ENCODE data around the gene PPP1R12B. TPM values are rescaled to one million over a fixed set of nuclear protein-coding genes. Genes with fewer than 3 reads are reported as not detected.
A peak's percentile ranks its signal among the peaks of the same experiment; 100 is the strongest.
"Not testable (repeated sequence)": the region's sequence is repeated elsewhere in the genome, so short reads cannot be mapped to it uniquely, and the experiment has no call there.

Gene PPP1R12B
- total RNA-seq, 2 donors from 2014 or later = 21.6 to 26.0 TPM

DNA sequence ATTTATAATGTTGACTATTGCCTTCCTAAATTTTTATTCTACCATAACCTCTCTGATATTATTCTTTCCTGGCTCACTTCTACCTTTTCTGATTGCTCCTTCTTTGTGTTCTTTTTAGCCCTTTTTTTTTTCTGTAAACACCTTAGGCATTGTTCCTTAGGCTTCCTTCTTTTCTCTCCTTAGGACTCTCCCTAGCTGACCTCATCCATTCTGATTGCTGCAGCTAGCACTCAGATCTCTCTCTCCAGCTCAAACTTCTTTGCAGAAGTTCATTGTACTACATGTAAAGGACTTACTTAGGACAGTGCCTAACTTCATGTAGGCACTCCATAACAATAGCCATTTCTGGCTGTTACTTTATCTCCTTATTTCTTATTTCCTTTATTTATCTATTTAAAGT is 117.8 kb downstream of the PPP1R12B start:
- H3K36me3 Mint-ChIP-seq (ENCODE audit: low read depth); H3K4me1 Mint-ChIP-seq; H3K27ac Mint-ChIP-seq; H3K4me3 Mint-ChIP-seq; ATAC-seq (replicated peaks); H3K27me3 Mint-ChIP-seq; H3K9me3 Mint-ChIP-seq: not testable (repeated sequence)

DNA sequence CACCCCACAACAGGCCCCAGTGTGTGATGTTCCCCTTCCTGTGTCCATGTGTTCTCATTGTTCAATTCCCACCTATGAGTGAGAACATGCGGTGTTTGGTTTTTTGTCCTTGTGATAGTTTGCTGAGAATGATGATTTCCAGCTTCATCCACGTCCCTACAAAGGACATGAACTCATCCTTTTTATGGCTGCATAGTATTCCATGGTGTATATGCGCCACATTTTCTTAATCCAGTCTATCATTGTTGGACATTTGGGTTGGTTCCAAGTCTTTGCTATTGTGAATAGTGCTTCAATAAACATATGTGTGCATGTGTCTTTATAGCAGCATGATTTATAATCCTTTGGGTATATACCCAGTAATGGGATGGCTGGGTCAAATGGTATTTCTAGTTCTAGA is 118.9 kb downstream of the PPP1R12B start:
- H3K36me3 Mint-ChIP-seq (ENCODE audit: low read depth) = peaks cover 13% of the 10 kb centered on the region
- not testable (repeated sequence) for H3K4me1 Mint-ChIP-seq; ATAC-seq (replicated peaks); H3K4me3 Mint-ChIP-seq; H3K27me3 Mint-ChIP-seq; H3K9me3 Mint-ChIP-seq; H3K27ac Mint-ChIP-seq

DNA sequence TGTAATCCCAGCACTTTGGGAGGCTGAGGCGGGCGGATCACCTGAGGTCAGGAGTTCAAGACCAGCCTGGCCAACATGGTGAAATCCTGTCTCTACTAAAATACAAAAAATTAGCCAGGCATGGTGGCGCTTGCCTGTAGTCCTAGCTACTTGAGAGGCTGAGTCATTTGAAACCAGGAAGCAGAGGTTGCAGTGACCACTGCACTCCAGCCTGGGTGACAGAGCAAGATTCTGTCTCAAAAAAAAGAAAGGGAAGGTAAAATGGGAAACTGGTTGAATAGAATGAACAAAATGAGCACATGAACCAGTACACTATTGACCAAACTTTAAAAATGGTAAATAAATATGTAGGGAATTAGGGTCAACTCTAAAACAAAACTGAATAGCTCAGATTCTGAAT is 120.2 kb downstream of the PPP1R12B start:
- peaks cover 19% of the 10 kb centered on the region for H3K36me3 Mint-ChIP-seq (ENCODE audit: low read depth)
- H3K4me3 Mint-ChIP-seq, H3K9me3 Mint-ChIP-seq: not testable (repeated sequence)

DNA sequence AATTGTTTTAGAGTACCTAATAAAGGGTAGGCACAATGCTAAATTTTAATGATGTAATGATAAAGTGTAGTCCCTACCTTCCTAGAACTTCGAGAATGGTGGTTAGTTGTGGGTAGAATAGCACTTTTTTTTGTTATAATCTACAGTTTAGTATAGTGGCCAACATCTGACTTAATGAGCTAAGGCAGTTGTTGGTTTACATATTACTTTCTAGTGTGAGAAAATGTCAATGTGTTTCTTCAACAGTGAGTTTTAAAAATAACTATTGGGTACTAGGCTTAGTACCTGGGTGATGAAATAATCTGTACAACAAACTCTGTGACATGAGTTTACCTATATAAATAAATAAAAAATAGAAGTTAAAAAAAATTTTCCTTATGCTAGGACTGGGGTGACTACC is 120.6 kb downstream of the PPP1R12B start:
- H3K4me3 Mint-ChIP-seq; H3K27me3 Mint-ChIP-seq; H3K4me1 Mint-ChIP-seq; H3K9me3 Mint-ChIP-seq; ATAC-seq (replicated peaks); H3K27ac Mint-ChIP-seq: not testable (repeated sequence)
- peaks cover 19% of the 10 kb centered on the region for H3K36me3 Mint-ChIP-seq (ENCODE audit: low read depth)

More for the DNA sequence above, 120.2 kb downstream of the PPP1R12B start:
- not testable (repeated sequence) for H3K4me1 Mint-ChIP-seq; H3K27me3 Mint-ChIP-seq; ATAC-seq (replicated peaks); H3K27ac Mint-ChIP-seq

DNA sequence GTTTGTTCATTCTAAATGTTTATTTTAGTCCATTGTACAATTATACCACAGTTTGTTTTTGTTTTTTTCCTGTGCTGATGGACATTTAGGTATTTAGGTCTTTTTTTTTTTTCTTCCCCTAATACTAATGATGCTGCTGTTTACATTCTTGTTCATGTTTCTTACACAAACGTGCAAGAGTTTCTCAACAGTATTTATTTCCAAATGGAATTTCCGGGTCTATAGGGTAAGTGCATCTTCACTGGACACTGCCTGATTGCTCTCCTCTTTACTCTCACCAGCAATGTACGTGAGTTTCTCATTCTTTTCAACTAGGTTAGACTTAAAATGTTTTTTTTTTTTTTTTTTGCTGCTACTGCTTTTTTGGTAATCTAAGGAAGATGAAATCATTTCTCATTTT is 122.7 kb downstream of the PPP1R12B start:
- no peaks in the 10 kb centered on the region for H3K9me3 Mint-ChIP-seq
- no peak overlapping the region for H3K4me3 Mint-ChIP-seq
- H3K27me3 Mint-ChIP-seq = no peaks in the 10 kb centered on the region
- peaks cover 19% of the 10 kb centered on the region for H3K36me3 Mint-ChIP-seq (ENCODE audit: low read depth)
- no peak overlapping the region for H3K27ac Mint-ChIP-seq
- ATAC-seq (replicated peaks) = no peak
- H3K4me1 Mint-ChIP-seq = peaks cover 3% of the 10 kb centered on the region

DNA sequence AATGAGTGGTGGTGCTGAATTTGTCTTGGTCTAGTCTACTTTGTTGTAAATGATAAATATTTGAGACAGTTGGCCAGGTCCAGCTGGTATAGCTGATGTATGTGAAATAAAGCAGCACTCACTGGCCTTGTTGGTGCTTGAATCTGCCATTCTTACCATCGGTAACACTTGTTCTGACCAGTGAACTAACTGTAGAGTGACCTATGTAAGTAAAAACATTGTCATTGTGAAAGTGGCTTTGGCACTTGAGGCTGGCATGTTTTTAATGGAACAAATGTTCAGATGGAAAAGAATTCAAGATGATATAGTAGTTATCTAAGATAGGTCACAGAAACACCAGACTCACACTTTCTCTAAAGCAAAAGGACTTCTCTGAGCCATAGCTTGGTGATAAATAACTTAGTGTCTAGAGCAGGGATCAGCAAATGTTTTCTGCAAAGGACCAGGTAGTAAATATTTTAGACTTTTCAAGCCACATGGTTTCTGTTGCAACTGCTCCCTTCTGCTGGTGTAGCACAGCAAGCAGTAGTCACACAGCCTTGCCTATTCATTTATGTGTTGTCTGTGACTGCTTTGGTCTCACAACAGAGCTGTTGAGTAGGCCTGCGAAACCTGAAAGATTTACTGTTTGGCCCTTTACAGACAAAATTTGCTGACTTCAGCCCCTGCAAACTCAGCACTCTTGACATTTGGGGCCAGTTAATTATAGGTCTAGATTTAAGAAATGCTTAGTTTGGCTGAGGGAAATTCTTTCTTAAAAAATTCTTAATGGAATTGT is 124.0 kb downstream of the PPP1R12B start:
- not testable (repeated sequence) for H3K4me1 Mint-ChIP-seq; H3K4me3 Mint-ChIP-seq; H3K27ac Mint-ChIP-seq; H3K9me3 Mint-ChIP-seq; ATAC-seq (replicated peaks); H3K27me3 Mint-ChIP-seq
- peaks cover 19% of the 10 kb centered on the region for H3K36me3 Mint-ChIP-seq (ENCODE audit: low read depth)

DNA sequence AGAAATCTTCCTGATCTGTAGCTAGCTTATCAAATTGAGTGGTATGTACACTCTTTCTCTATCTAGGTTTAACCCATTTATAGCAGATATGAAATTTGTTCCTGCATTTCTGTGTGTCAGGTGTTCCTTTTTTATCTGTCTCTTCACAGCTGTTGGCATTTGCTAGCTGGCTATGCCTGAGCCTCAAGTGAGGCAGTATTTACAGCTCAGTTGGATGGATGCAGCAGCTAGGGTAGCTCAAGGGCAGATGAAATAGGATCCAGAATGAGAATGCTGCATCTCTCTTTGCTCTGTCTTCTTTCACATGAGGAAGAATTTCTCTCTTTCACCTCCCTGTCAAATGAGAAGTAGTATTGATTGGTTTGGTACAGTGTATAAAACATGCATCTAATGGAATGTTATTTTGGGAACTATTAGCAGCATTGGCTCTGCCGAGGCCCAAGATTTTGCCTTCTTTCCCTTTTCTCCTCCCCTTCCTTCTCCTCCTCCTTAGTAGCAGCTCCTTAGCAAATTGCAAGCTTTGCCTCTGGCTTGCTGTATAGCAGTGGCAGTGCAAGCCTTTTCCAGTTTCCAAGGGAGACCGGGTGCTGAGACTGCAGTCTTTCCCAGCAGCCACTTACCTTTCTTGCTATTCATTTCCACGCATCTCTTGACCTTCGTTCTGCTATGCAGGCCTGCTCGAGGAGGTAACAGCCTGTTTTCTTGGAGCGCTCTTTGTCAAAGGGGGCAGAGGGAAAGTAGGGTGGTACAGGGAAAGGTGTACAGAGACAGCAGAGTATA is 125.0 kb downstream of the PPP1R12B start:
- not testable (repeated sequence) for H3K27me3 Mint-ChIP-seq; H3K27ac Mint-ChIP-seq; H3K9me3 Mint-ChIP-seq; H3K4me3 Mint-ChIP-seq; H3K4me1 Mint-ChIP-seq; ATAC-seq (replicated peaks)
- H3K36me3 Mint-ChIP-seq (ENCODE audit: low read depth) = peaks cover 19% of the 10 kb centered on the region

DNA sequence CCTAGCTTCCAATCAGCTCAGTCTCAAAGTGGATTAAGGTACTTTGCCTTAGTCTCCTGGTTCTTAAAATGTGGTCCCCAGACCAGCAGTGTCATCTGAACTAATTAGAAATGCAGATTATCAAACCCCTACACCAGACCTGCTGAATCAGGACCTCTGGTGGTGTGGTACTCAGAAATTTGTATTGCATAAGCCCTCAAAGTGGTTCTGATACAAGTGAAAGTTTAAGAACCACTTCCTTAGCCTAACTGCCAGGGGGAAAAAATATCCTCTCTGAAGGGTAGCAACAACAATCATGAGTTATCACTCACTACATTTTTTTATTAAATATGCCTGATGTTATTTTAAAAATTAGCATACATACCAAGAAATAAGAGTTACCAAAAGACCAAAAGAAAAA is 131.2 kb downstream of the PPP1R12B start:
- H3K27me3 Mint-ChIP-seq; H3K4me3 Mint-ChIP-seq; H3K36me3 Mint-ChIP-seq (ENCODE audit: low read depth); ATAC-seq (replicated peaks); H3K9me3 Mint-ChIP-seq; H3K27ac Mint-ChIP-seq: not testable (repeated sequence)
- peaks cover 14% of the 10 kb centered on the region for H3K4me1 Mint-ChIP-seq

DNA sequence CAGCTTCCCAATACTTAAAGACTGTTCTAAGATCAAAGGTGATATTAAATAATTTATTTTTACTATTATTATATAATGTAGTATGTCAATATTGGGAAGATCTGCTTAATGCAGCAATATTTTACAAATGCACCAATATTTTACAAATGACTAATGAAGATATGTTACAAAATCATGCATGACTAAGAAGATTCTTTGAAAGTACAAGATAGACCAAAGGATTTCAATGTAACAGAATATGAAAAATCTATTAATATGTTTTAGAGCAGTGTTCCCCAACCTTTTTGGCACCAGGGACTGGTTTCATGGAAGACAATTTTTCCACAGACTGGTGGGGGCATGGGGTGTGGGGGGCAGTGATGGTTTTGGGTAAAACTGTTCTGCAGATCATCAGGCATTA is 132.1 kb downstream of the PPP1R12B start:
- not testable (repeated sequence) for H3K36me3 Mint-ChIP-seq (ENCODE audit: low read depth); H3K9me3 Mint-ChIP-seq; H3K27me3 Mint-ChIP-seq; H3K27ac Mint-ChIP-seq; ATAC-seq (replicated peaks); H3K4me3 Mint-ChIP-seq
- peaks cover 19% of the 10 kb centered on the region for H3K4me1 Mint-ChIP-seq

DNA sequence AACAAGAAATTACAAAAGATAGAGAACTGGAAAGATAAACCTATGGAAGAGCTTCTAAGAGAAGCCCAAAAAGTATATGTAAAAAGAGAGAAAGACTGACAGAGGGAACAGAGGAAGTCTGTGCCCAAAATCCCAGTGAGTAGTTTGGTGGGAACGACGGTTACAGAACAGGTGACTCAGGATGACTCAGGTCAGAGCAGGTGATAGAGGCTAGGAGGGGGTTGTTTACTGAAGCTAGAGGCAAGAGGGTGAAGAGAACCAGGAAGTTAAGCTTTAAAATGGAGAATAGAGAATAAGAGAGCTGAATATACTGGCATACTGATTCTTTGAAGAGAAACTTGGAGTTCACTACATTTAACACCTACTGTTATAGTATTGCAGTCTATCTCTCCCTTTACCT is 134.9 kb downstream of the PPP1R12B start:
- peak; percentile 31 for ATAC-seq (replicated peaks)
- H3K27ac Mint-ChIP-seq = peak overlapping the region; percentile 53
- not testable (repeated sequence) for H3K4me3 Mint-ChIP-seq; H3K9me3 Mint-ChIP-seq; H3K27me3 Mint-ChIP-seq; H3K36me3 Mint-ChIP-seq (ENCODE audit: low read depth)
- peaks cover 24% of the 10 kb centered on the region for H3K4me1 Mint-ChIP-seq

DNA sequence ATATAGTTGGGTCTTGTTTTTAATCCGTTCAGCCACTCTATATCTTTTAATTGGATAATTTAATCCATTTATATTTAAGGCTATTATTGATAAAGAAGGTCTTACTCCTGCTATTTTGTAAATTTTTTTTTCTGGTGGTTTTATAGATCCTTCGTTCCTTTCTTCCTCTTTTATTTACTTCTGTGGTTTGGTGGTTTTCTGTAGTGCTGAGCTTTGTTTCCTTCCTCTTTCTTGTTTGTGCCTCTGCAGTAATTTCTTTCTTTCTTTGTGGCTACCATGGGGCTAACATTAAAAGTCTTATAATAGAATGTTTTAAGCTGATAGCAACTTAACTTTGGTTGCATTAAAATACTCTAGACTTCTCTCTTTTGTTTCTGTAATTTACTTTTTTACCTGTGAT is 135.5 kb downstream of the PPP1R12B start:
- Mint-ChIP-seq H3K4me3 (peak overlapping the region; percentile 25), H3K36me3 (ENCODE audit: low read depth) (peaks cover 11% of the 10 kb centered on the region), H3K4me1 (peaks cover 26% of the 10 kb centered on the region), H3K27ac (peak overlapping the region; percentile 53)
- not testable (repeated sequence) for H3K27me3 Mint-ChIP-seq; ATAC-seq (replicated peaks); H3K9me3 Mint-ChIP-seq

DNA sequence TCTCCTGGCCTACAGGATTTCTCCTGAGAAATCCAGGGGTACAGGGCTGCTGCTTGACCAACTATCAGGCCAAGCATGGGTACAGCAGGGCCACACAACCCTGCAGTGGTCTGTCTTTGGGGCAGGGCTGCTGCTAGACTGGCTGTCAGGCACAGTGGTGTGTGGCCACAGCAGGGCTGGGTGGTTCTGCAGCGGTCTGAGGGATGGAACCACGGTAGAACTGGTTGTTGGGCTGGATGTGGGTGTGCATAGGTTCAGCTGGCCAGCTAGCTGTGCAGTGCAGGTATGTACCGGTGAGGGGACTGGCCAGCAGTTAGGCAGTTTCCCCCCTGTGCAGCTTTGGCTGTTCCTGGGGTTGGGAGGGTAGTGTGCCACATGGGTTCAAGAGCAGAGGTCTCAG is 136.3 kb downstream of the PPP1R12B start:
- not testable (repeated sequence) for H3K27ac Mint-ChIP-seq; H3K27me3 Mint-ChIP-seq; H3K4me3 Mint-ChIP-seq; H3K9me3 Mint-ChIP-seq; ATAC-seq (replicated peaks)
- Mint-ChIP-seq H3K36me3 (ENCODE audit: low read depth) (peaks cover 19% of the 10 kb centered on the region), H3K4me1 (peaks cover 26% of the 10 kb centered on the region)

DNA sequence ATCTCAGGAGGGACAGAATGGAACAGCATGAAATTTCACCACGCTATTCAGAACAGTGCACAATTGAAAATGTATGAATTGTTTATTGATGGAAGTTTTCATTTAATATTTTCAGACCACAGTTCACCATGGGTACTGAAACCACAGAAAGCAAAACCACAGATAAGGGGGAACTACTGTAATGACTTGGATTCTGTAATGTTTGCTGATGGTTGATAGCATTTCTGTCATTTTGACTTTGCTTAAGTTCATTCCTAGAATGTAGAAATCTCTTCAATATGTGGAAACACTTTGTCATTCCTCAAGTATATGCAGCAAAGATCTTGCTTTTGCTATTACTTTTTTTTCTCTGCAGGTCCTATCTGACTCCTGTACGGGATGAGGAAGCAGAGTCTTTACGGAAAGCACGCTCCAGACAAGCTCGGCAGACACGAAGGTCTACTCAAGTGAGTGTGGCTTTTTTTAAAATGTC is 139.7 kb downstream of the PPP1R12B start:
- Mint-ChIP-seq H3K36me3 (ENCODE audit: low read depth) (peaks cover 42% of the 10 kb centered on the region), H3K4me1 (peaks cover 24% of the 10 kb centered on the region), H3K27ac (peak overlapping the region; percentile 36)
- H3K9me3 Mint-ChIP-seq, H3K4me3 Mint-ChIP-seq, H3K27me3 Mint-ChIP-seq: not testable (repeated sequence)
- peak; percentile 82 for ATAC-seq (replicated peaks)

DNA sequence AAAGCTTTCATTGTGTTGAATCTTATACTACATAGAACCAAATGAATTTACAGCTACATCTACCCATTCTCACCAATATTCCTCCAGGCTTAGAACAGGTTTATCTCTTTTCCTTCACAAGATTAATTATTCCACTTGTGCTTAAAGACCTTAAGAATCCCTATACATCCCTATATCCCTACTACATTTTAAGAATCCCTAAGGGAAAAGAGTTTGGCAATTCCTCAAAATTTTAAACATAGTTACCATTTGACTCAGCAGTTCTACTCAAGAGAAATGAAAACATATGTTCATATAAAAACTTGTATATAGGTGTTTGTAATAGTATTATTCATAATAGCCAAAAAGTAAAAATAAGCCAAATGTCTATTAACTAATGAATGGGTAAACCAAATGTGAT is 140.6 kb downstream of the PPP1R12B start:
- not testable (repeated sequence) for H3K4me3 Mint-ChIP-seq; ATAC-seq (replicated peaks); H3K27ac Mint-ChIP-seq; H3K9me3 Mint-ChIP-seq; H3K27me3 Mint-ChIP-seq
- H3K4me1 Mint-ChIP-seq = peaks cover 15% of the 10 kb centered on the region
- peaks cover 48% of the 10 kb centered on the region for H3K36me3 Mint-ChIP-seq (ENCODE audit: low read depth)

DNA sequence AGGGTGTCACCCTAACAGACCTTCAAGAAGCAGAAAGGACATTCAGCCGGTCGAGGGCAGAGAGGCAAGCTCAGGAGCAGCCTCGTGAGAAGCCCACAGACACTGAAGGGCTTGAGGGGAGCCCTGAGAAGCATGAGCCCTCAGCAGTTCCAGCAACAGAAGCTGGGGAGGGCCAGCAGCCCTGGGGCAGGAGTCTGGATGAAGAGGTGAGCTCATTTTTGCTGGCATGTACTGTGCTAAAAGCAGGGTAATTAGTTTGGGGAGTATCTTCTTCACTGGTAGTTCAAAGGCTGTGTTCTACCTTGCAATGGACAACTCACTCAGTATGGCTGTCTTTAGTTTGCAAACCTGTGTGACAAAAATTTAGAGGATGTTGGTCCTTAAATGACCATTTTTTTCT is 144.6 kb downstream of the PPP1R12B start:
- H3K27ac Mint-ChIP-seq; H3K9me3 Mint-ChIP-seq; H3K4me3 Mint-ChIP-seq; ATAC-seq (replicated peaks); H3K4me1 Mint-ChIP-seq; H3K27me3 Mint-ChIP-seq: not testable (repeated sequence)
- peaks cover 76% of the 10 kb centered on the region for H3K36me3 Mint-ChIP-seq (ENCODE audit: low read depth)
